Esophagus muscularis mucosa (tissue), 4 donors: ENCODE measurements around the gene VPS13D.

Experiments used
- CTCF ChIP-seq, 3 experiments: fragments of 200-600 bp in 2 of 3; fragments of 450-650 bp in 1 of 3; sonication (generic) in 2 of 3; IDR thresholded peaks; one replicate each; pipeline ENCODE4 v1.5.1; 2017 to 2019; ENCODE audit warnings: antibody characterized with exemption in 3 of 3, mild to moderate bottlenecking in 2 of 3, moderate library complexity in 1 of 3
- EP300 ChIP-seq: sonication (generic); formaldehyde crosslinking; IDR thresholded peaks from one replicate; pipeline ENCODE4 v1.6.1; 2017; ENCODE audit warnings: antibody characterized with exemption
- POLR2A ChIP-seq: fragments of 450-650 bp; IDR thresholded peaks from one replicate; pipeline ENCODE4 v1.6.1; 2017; ENCODE audit warnings: antibody characterized with exemption, moderate library complexity, mild to moderate bottlenecking, low read depth

GRCh38 chr1:12443151-12443550 lies 213.3 kb downstream of the VPS13D start:
- TF ChIP-seq CTCF (IDR thresholded peaks at IDR 0.05), result no peak
- no peak for TF ChIP-seq POLR2A
- TF ChIP-seq EP300, result no peak
